ENCODE measurements around the gene CAPN9.

CAPN9 gene

GRCh38 chr1:230793463-230793745, 46.2 kb downstream of the CAPN9 start:
- DNase-seq (ENCODE audit: low read depth) = no peak
- TF ChIP-seq CTCF (IDR thresholded peaks at IDR 0.05; ENCODE audit: low read depth, low read length, missing control alignments) = no peak
- H3K4me3 ChIP-seq (ENCODE audit: low read depth, low read length) = no peak overlapping the region

- DNase-seq (ENCODE audit: low read depth) = no peak
- TF ChIP-seq CTCF (IDR thresholded peaks at IDR 0.05; ENCODE audit: low read depth, low read length, missing control alignments) = no peak
Observed at GRCh38 chr1:230794431-230794830, 47.2 kb downstream of the CAPN9 start.

GRCh38 chr1:230794871-230795605, 47.9 kb downstream of the CAPN9 start:
- no peak overlapping the region for H3K4me3 ChIP-seq (ENCODE audit: low read depth, low read length)
- no peak for TF ChIP-seq CTCF (IDR thresholded peaks at IDR 0.05; ENCODE audit: low read depth, low read length, missing control alignments)
- no peak for DNase-seq (ENCODE audit: low read depth)

More at GRCh38 chr1:230794431-230794830, 47.2 kb downstream of the CAPN9 start:
- H3K4me3 ChIP-seq (ENCODE audit: low read depth, low read length) = no peak overlapping the region

GRCh38 chr1:230796626-230797025, 49.4 kb downstream of the CAPN9 start:
- no peak overlapping the region for H3K4me3 ChIP-seq (ENCODE audit: low read depth, low read length)
- TF ChIP-seq CTCF (IDR thresholded peaks at IDR 0.05; ENCODE audit: low read depth, low read length, missing control alignments) = no peak
- no peak for DNase-seq (ENCODE audit: low read depth)

GRCh38 chr1:230797376-230797920, 50.3 kb downstream of the CAPN9 start:
- H3K4me3 ChIP-seq (ENCODE audit: low read depth, low read length) = no peak overlapping the region
- no peak for DNase-seq (ENCODE audit: low read depth)
- TF ChIP-seq CTCF (IDR thresholded peaks at IDR 0.05; ENCODE audit: low read depth, low read length, missing control alignments) = no peak

GRCh38 chr1:230797942-230798365, 50.8 kb downstream of the CAPN9 start:
- TF ChIP-seq CTCF (IDR thresholded peaks at IDR 0.05; ENCODE audit: low read depth, low read length, missing control alignments) = peak; percentile 26
- H3K4me3 ChIP-seq (ENCODE audit: low read depth, low read length) = no peak overlapping the region
- no peak for DNase-seq (ENCODE audit: low read depth)

- H3K4me3 ChIP-seq (ENCODE audit: low read depth, low read length) = no peak overlapping the region
- TF ChIP-seq CTCF (IDR thresholded peaks at IDR 0.05; ENCODE audit: low read depth, low read length, missing control alignments) = no peak
- no peak for DNase-seq (ENCODE audit: low read depth)
Observed at GRCh38 chr1:230798491-230798890, 51.3 kb downstream of the CAPN9 start.

Measured in GM12864 (cell line).